Measurements from ENCODE around the gene STARD9. TPM values are rescaled to one million over a fixed set of nuclear protein-coding genes. Genes with fewer than 3 reads are reported as not detected.

The STARD9 gene
- total RNA-seq, 2 experiments from 2014 or later: 2.8 to 4.6 TPM

GRCh38 chr15:42741710-42742109 lies 166.3 kb downstream of the STARD9 start:
- peaks cover 6% of the 10 kb centered on the region for H3K4me1 Mint-ChIP-seq (ENCODE audit: low read depth)
- ChIA-PET CTCF (no interaction called here), POLR2A (no interaction called here)
- H3K36me3 ChIP-seq (ENCODE audit: insufficient read depth, low read length): peaks cover 17% of the 10 kb centered on the region
- no peaks in the 10 kb centered on the region for H3K9me3 Mint-ChIP-seq
- no peak overlapping the region for H3K4me3 ChIP-seq (ENCODE audit: low read length)
- H3K9me3 ChIP-seq (ENCODE audit: control insufficient read depth in 1 of 2, insufficient read depth in 1 of 2, low read length in 2 of 2): no peaks in the 10 kb centered on the region
- no peak for ATAC-seq (ENCODE audit: poor library complexity)
- DNase-seq: no peak
- H3K27me3 Mint-ChIP-seq: no peaks in the 10 kb centered on the region
- H3K36me3 Mint-ChIP-seq (ENCODE audit: low read depth): peaks cover 33% of the 10 kb centered on the region
- no peak for TF ChIP-seq CTCF (IDR thresholded peaks at IDR 0.05)
- intact Hi-C loops (cut with DNase I, micrococcal nuclease): no loop called here
- H3K27me3 ChIP-seq (ENCODE audit: control insufficient read depth in 1 of 2, insufficient read depth in 2 of 2, low read length in 2 of 2): no peaks in the 10 kb centered on the region
- H3K27ac ChIP-seq (ENCODE audit: low read depth in 1 of 2, low read length in 2 of 2): no peak overlapping the region
- H3K4me3 Mint-ChIP-seq: no peak overlapping the region
- no peak overlapping the region for H3K27ac Mint-ChIP-seq
- H3K4me1 ChIP-seq (ENCODE audit: insufficient read depth, low read length): peaks cover 8% of the 10 kb centered on the region

- TF ChIP-seq CTCF (IDR thresholded peaks at IDR 0.05): no peak
- peaks cover 18% of the 10 kb centered on the region for H3K36me3 ChIP-seq (ENCODE audit: insufficient read depth, low read length)
- Mint-ChIP-seq H3K4me1 (ENCODE audit: low read depth) (peaks cover 6% of the 10 kb centered on the region), H3K36me3 (ENCODE audit: low read depth) (peaks cover 36% of the 10 kb centered on the region), H3K9me3 (no peaks in the 10 kb centered on the region), H3K4me3 (no peak overlapping the region), H3K27ac (no peak overlapping the region), H3K27me3 (no peaks in the 10 kb centered on the region)
- ATAC-seq (ENCODE audit: poor library complexity) (no peak), DNase-seq (no peak)
- intact Hi-C loops (cut with DNase I, micrococcal nuclease): no loop called here
- no peaks in the 10 kb centered on the region for H3K9me3 ChIP-seq (ENCODE audit: control insufficient read depth in 1 of 2, insufficient read depth in 1 of 2, low read length in 2 of 2)
- ChIA-PET POLR2A (no interaction called here), CTCF (no interaction called here)
- peaks cover 7% of the 10 kb centered on the region for H3K4me1 ChIP-seq (ENCODE audit: insufficient read depth, low read length)
- no peak overlapping the region for H3K27ac ChIP-seq (ENCODE audit: low read depth in 1 of 2, low read length in 2 of 2)
- no peaks in the 10 kb centered on the region for H3K27me3 ChIP-seq (ENCODE audit: control insufficient read depth in 1 of 2, insufficient read depth in 2 of 2, low read length in 2 of 2)
- H3K4me3 ChIP-seq (ENCODE audit: low read length): no peak overlapping the region
Observed at GRCh38 chr15:42742149-42742548, 166.7 kb downstream of the STARD9 start.

- no peak overlapping the region for H3K27ac ChIP-seq (ENCODE audit: low read depth in 1 of 2, low read length in 2 of 2)
- H3K27me3 ChIP-seq (ENCODE audit: control insufficient read depth in 1 of 2, insufficient read depth in 2 of 2, low read length in 2 of 2): no peaks in the 10 kb centered on the region
- no peaks in the 10 kb centered on the region for H3K4me1 Mint-ChIP-seq (ENCODE audit: low read depth)
- ATAC-seq (ENCODE audit: poor library complexity) (no peak), DNase-seq (no peak)
- intact Hi-C loops (cut with DNase I, micrococcal nuclease): no loop called here
- no peak for TF ChIP-seq CTCF (IDR thresholded peaks at IDR 0.05)
- no peaks in the 10 kb centered on the region for H3K27me3 Mint-ChIP-seq
- ChIA-PET CTCF (interaction anchor here (0.5 kb wide), 1 partner anchor 363 kb away, joined by 3 read pairs; no protein-coding TSS in a partner anchor), POLR2A (no interaction called here)
- no peak overlapping the region for H3K4me3 ChIP-seq (ENCODE audit: low read length)
- H3K9me3 Mint-ChIP-seq: no peaks in the 10 kb centered on the region
- no peaks in the 10 kb centered on the region for H3K4me1 ChIP-seq (ENCODE audit: insufficient read depth, low read length)
- peaks cover 18% of the 10 kb centered on the region for H3K36me3 ChIP-seq (ENCODE audit: insufficient read depth, low read length)
- H3K9me3 ChIP-seq (ENCODE audit: control insufficient read depth in 1 of 2, insufficient read depth in 1 of 2, low read length in 2 of 2): no peaks in the 10 kb centered on the region
- H3K4me3 Mint-ChIP-seq: no peak overlapping the region
- H3K27ac Mint-ChIP-seq: no peak overlapping the region
- peaks cover 43% of the 10 kb centered on the region for H3K36me3 Mint-ChIP-seq (ENCODE audit: low read depth)
Observed at GRCh38 chr15:42744195-42744594, 168.8 kb downstream of the STARD9 start.

Data from CD4-positive, alpha-beta T cell (primary cell).